ENCODE measurements around the gene PHIP.
A peak's percentile ranks its signal among the peaks of the same experiment; 100 is the strongest.

The PHIP gene

GRCh38 chr6:79038061-79038460, 40.0 kb downstream of the PHIP start:
- DNase-seq (ENCODE audit: insufficient read length, low spot score): no peak
- FAIRE-seq: no peak
- no peak for TF ChIP-seq CTCF (IDR thresholded peaks at IDR 0.05; ENCODE audit: insufficient read depth, missing control alignments)

GRCh38 chr6:79034865-79035264, 43.2 kb downstream of the PHIP start:
- DNase-seq (ENCODE audit: insufficient read length, low spot score): no peak
- no peak for TF ChIP-seq CTCF (IDR thresholded peaks at IDR 0.05; ENCODE audit: insufficient read depth, missing control alignments)
- no peak for FAIRE-seq

- TF ChIP-seq CTCF (IDR thresholded peaks at IDR 0.05; ENCODE audit: insufficient read depth, missing control alignments): no peak
- DNase-seq (ENCODE audit: insufficient read length, low spot score) (no peak), FAIRE-seq (no peak)
Observed at GRCh38 chr6:79033279-79033678, 44.8 kb downstream of the PHIP start.

- no peak for TF ChIP-seq CTCF (IDR thresholded peaks at IDR 0.05; ENCODE audit: insufficient read depth, missing control alignments)
- no peak for FAIRE-seq
- DNase-seq (ENCODE audit: insufficient read length, low spot score): no peak
Observed at GRCh38 chr6:79031821-79032590, 46.0 kb downstream of the PHIP start.

GRCh38 chr6:79030511-79030910, 47.5 kb downstream of the PHIP start:
- DNase-seq (ENCODE audit: insufficient read length, low spot score): no peak
- FAIRE-seq: peak; percentile 48
- no peak for TF ChIP-seq CTCF (IDR thresholded peaks at IDR 0.05; ENCODE audit: insufficient read depth, missing control alignments)

- FAIRE-seq (no peak), DNase-seq (ENCODE audit: insufficient read length, low spot score) (no peak)
- no peak for TF ChIP-seq CTCF (IDR thresholded peaks at IDR 0.05; ENCODE audit: insufficient read depth, missing control alignments)
Observed at GRCh38 chr6:79030023-79030422, 48.0 kb downstream of the PHIP start.

GRCh38 chr6:79028641-79029314, 49.3 kb downstream of the PHIP start:
- DNase-seq (ENCODE audit: insufficient read length, low spot score): no peak

More at GRCh38 chr6:79028641-79029314, 49.3 kb downstream of the PHIP start:
- FAIRE-seq: no peak
- no peak for TF ChIP-seq CTCF (IDR thresholded peaks at IDR 0.05; ENCODE audit: insufficient read depth, missing control alignments)

Data from D721Med (cell line).